GM12878 (cell line): ENCODE results near the gene FGD4. TPM values are rescaled to one million over a fixed set of nuclear protein-coding genes. Genes with fewer than 3 reads are reported as not detected.

Experiments used
- ATAC-seq: fragments of 200-7000 bp; cut with Tn5 transposase; 3 replicates; pipeline ENCODE4 v1.9.1; 2020; ENCODE audit warnings: mild to moderate bottlenecking, moderate library complexity
- BruUV-seq: library from RNA; stranded (reverse); fragments of 400-500 nt; replicated peaks from 2 replicates; lab custom pipeline; 2021; lab: Mats Ljungman, UMichigan
- CTCF ChIA-PET: fragments of 300-600 bp; sonication (Branson Sonifier 250); formaldehyde crosslinking; extraction: SDS; loops from one replicate; lab custom pipeline; 2021; ENCODE audit warnings: inconsistent platforms; lab: Yijun Ruan, JAX
- POLR2A ChIA-PET: fragments of 350-600 bp; formaldehyde crosslinking; extraction: SDS; loops from one replicate; lab custom pipeline; 2021; ENCODE audit warnings: inconsistent platforms; lab: Charles Lee
- RAD21 ChIA-PET: fragments of 300-600 bp; sonication (Branson Sonifier 250); formaldehyde crosslinking; loops from one replicate; lab custom pipeline; 2023; ENCODE audit warnings: antibody characterized with exemption; ENCODE audit not compliant: unreplicated experiment; lab: Charles Lee
- SMC1A ChIA-PET: fragments of 300-600 bp; sonication (Branson Sonifier 250); formaldehyde crosslinking; loops from one replicate; lab custom pipeline; 2023; ENCODE audit not compliant: unreplicated experiment, uncharacterized antibody; lab: Charles Lee
- DNase-seq: peaks from one replicate; pipeline ENCODE4 v3.0.0-alpha.2; 2011; ENCODE audit warnings: low read depth, low spot score
- FAIRE-seq: peaks from 3 replicates; lab custom pipeline; 2011; peaks lifted over from hg19 to GRCh38; lab: Jason Lieb, UNC
- H2AFZ ChIP-seq: 2 replicates; pipeline ENCODE4 v1.6.0; 2011; ENCODE audit warnings: low read depth, low read length, control low read depth; ENCODE audit not compliant: control insufficient read depth
- H3K27ac ChIP-seq: 2 replicates; pipeline ENCODE4 v1.5.1; 2011; ENCODE audit warnings: control low read depth; ENCODE audit not compliant: control insufficient read depth, insufficient read depth
- H3K27me3 ChIP-seq, 2 experiments: replicated peaks in 1 of 2; 2 replicates each; pipeline versions ENCODE4 v1.6.0 to v1.6.1; 2011; ENCODE audit warnings: low read length in 1 of 2; ENCODE audit not compliant: control insufficient read depth in 2 of 2, insufficient read depth in 2 of 2
- H3K36me3 ChIP-seq, 2 experiments: 2 replicates each; pipeline ENCODE4 v1.5.1; 2011; ENCODE audit warnings: low read length in 1 of 2; ENCODE audit not compliant: control insufficient read depth in 2 of 2, insufficient read depth in 2 of 2
- H3K4me1 ChIP-seq: 2 replicates; pipeline ENCODE4 v1.6.1; 2011; ENCODE audit warnings: mild to moderate bottlenecking, low read length, moderate library complexity, mixed read lengths; ENCODE audit not compliant: control insufficient read depth, insufficient read depth
- H3K4me2 ChIP-seq: 2 replicates; pipeline ENCODE4 v1.6.0; 2011; ENCODE audit warnings: control low read depth; ENCODE audit not compliant: control insufficient read depth, insufficient read depth
- H3K4me3 ChIP-seq: fragments of 200-600 bp; sonication (generic); 2 replicates; pipeline ENCODE4 v1.5.1; 2016
- H3K79me2 ChIP-seq: 2 replicates; pipeline ENCODE4 v1.6.0; 2011; ENCODE audit warnings: low read length; ENCODE audit not compliant: control insufficient read depth, insufficient read depth
- H3K9ac ChIP-seq: 2 replicates; pipeline ENCODE4 v1.8.0; 2011; ENCODE audit warnings: low read length, control low read depth, mixed read lengths; ENCODE audit not compliant: control insufficient read depth, insufficient read depth
- H3K9me3 ChIP-seq: replicated peaks from 3 replicates; pipeline ENCODE4 v1.5.1; 2011; ENCODE audit warnings: mild to moderate bottlenecking, low read length; ENCODE audit not compliant: control insufficient read depth, insufficient read depth
- H4K20me1 ChIP-seq: 2 replicates; pipeline ENCODE4 v1.6.0; 2011; ENCODE audit not compliant: control insufficient read depth, insufficient read depth
- ATF7 ChIP-seq: fragments of 450-650 bp; IDR thresholded peaks from 2 replicates; pipeline ENCODE4 v1.6.1; 2016; ENCODE audit warnings: low read depth, mild to moderate bottlenecking
- BCL11A ChIP-seq: IDR thresholded peaks from 2 replicates; pipeline ENCODE4 v1.6.1; 2011; ENCODE audit warnings: low read depth, low read length
- BHLHE40 ChIP-seq, 2 experiments: fragments of 450-650 bp in 1 of 2; IDR thresholded peaks; 2 replicates each; pipeline ENCODE4 v1.6.1; 2011 to 2017; ENCODE audit warnings: low read depth in 2 of 2, borderline replicate concordance in 1 of 2, improper control_type of control experiment in 1 of 2, low read length in 1 of 2, mild to moderate bottlenecking in 1 of 2
- CBFB ChIP-seq: IDR thresholded peaks from 2 replicates; pipeline ENCODE4 v1.6.1; 2016; ENCODE audit warnings: antibody characterized with exemption, low read depth
- CBX5 ChIP-seq: sonication (generic); IDR thresholded peaks from 2 replicates; pipeline ENCODE4 v1.6.1; 2016; ENCODE audit warnings: low read depth, moderate library complexity, mild to moderate bottlenecking, inconsistent platforms
- CREM ChIP-seq: IDR thresholded peaks from 2 replicates; pipeline ENCODE4 v1.6.1; 2014; ENCODE audit warnings: antibody characterized with exemption, low read depth
- DPF2 ChIP-seq: fragments of 450-650 bp; IDR thresholded peaks from 2 replicates; pipeline ENCODE4 v1.6.1; 2017; ENCODE audit warnings: mild to moderate bottlenecking
- EED ChIP-seq: sonication (generic); IDR thresholded peaks from 2 replicates; pipeline ENCODE4 v1.6.1; 2016; ENCODE audit warnings: antibody characterized with exemption, low read depth
- EP300 ChIP-seq, 2 experiments: fragments of 150-350 bp in 1 of 2; IDR thresholded peaks; 2 replicates each; pipeline ENCODE4 v1.6.1; 2011 to 2012; ENCODE audit warnings: low read depth in 2 of 2, low read length in 2 of 2, borderline replicate concordance in 1 of 2, improper control_type of control experiment in 1 of 2, inconsistent platforms in 1 of 2; ENCODE audit not compliant: control insufficient read depth in 1 of 2
- ESRRA ChIP-seq: IDR thresholded peaks from 2 replicates; pipeline ENCODE4 v1.6.1; 2012; ENCODE audit warnings: mild to moderate bottlenecking, low read length, improper control_type of control experiment
- EZH2 ChIP-seq: IDR thresholded peaks from 2 replicates; pipeline ENCODE4 v1.6.1; 2012; ENCODE audit warnings: low read depth, mild to moderate bottlenecking, control low read depth, inconsistent platforms, low read length, borderline replicate concordance; ENCODE audit not compliant: control insufficient read depth
- FOXM1 ChIP-seq: IDR thresholded peaks from 2 replicates; pipeline ENCODE4 v1.6.1; 2012; ENCODE audit warnings: low read depth, mild to moderate bottlenecking, inconsistent platforms, low read length, moderate library complexity
- GATAD2B ChIP-seq: fragments of 450-650 bp; conservative IDR thresholded peaks from 2 replicates; pipeline ENCODE4 v1.6.1; 2017; ENCODE audit warnings: low read depth, mild to moderate bottlenecking, moderate library complexity
- IKZF1 ChIP-seq: fragments of 450-650 bp; conservative IDR thresholded peaks from 2 replicates; pipeline ENCODE4 v1.6.1; 2017; ENCODE audit warnings: antibody characterized with exemption, mild to moderate bottlenecking
- MTA2 ChIP-seq: fragments of 450-650 bp; IDR thresholded peaks from 2 replicates; pipeline ENCODE4 v1.6.1; 2016; ENCODE audit warnings: low read depth, mild to moderate bottlenecking, moderate library complexity
- NFIC ChIP-seq: IDR thresholded peaks from 2 replicates; pipeline ENCODE4 v1.6.1; 2012; ENCODE audit warnings: low read depth, mild to moderate bottlenecking, inconsistent platforms, low read length, moderate library complexity
- PAX5 ChIP-seq: IDR thresholded peaks from 2 replicates; pipeline ENCODE4 v1.6.1; 2011; ENCODE audit warnings: low read depth, low read length, borderline replicate concordance
- PML ChIP-seq: IDR thresholded peaks from 2 replicates; pipeline ENCODE4 v1.6.1; 2012; ENCODE audit warnings: low read length, inconsistent platforms
- POU2F2 ChIP-seq: IDR thresholded peaks from 3 replicates; pipeline ENCODE4 v1.6.1; 2011; ENCODE audit warnings: low read depth, mild to moderate bottlenecking, low read length, borderline replicate concordance
- RUNX3 ChIP-seq: IDR thresholded peaks from 2 replicates; pipeline ENCODE4 v1.6.1; 2012; ENCODE audit warnings: low read length, inconsistent platforms
- SIN3A ChIP-seq: IDR thresholded peaks from 2 replicates; pipeline ENCODE4 v1.6.1; 2012; ENCODE audit warnings: low read depth, low read length, improper control_type of control experiment
- SMARCA5 ChIP-seq: fragments of 450-650 bp; IDR thresholded peaks from 2 replicates; pipeline ENCODE4 v1.6.1; 2017; ENCODE audit warnings: mild to moderate bottlenecking
- ZBED1 ChIP-seq: IDR thresholded peaks from 2 replicates; pipeline ENCODE4 v1.6.1; 2016; ENCODE audit warnings: borderline replicate concordance
- WGBS: methylation state at CpG from one replicate; pipeline ENCODE4 v1.1.6; 2016; ENCODE audit warnings: low lambda C conversion rate; ENCODE audit not compliant: insufficient replicate concordance, insufficient coverage; ENCODE audit errors: missing lambda C conversion rate; 5-methylcytosine and 5-hydroxymethylcytosine counted together
- in situ Hi-C: fragments of 300-500 bp; cut with MboI; formaldehyde crosslinking; loops from 9 replicates; pipeline ENCODE4 v1.14.3; 2018; ENCODE audit warnings: mixed read lengths
- intact Hi-C: fragments of 100-400 bp; cut with micrococcal nuclease; formaldehyde crosslinking; loops from one replicate; pipeline ENCODE4 v1.14.2; 2022; ENCODE audit not compliant: unreplicated experiment
- polyA plus RNA-seq, 11 experiments: library from polyadenylated mRNA; depleted of rRNA in 4 of 11; unstranded in 6 of 11; stranded (reverse) in 5 of 11; fragments of >200 nt; fragmentation: Nextera tagmentation in 4 of 11; fragmentation: Illumina TruSeq in 1 of 11; extraction: Ambion mirVana in 4 of 11; extraction: Trizol in 1 of 11; gene quantifications; 1 replicate in 1 of 11; 2 replicates in 10 of 11; pipeline versions ENCODE4 v1.2.1 to v1.2.3, GENCODE V29; 2011 to 2016; ENCODE audit warnings: inconsistent platforms in 2 of 11, missing spikeins in 2 of 11, low read depth in 1 of 11
- total RNA-seq, 4 experiments: library from RNA; depleted of rRNA in 3 of 4; stranded (reverse); fragments of >200 nt in 3 of 4; fragmentation: Illumina TruSeq in 1 of 4; extraction: Trizol in 1 of 4; gene quantifications; 2 replicates each; pipeline versions ENCODE4 v1.2.1 to v1.2.3, GENCODE V29; 2013 to 2021
- TF ChIP-seq, protein P1 (sequence below): IDR thresholded peaks from 2 replicates; pipeline ENCODE4 v1.6.1; 2011; ENCODE audit warnings: borderline replicate concordance, low read depth, mild to moderate bottlenecking, moderate library complexity, low read length; ENCODE audit not compliant: insufficient read depth, poor library complexity, severe bottlenecking
- TF ChIP-seq, protein P2 (sequence below): fragments of 450-650 bp; IDR thresholded peaks from 2 replicates; pipeline ENCODE4 v1.6.1; 2014; ENCODE audit warnings: mild to moderate bottlenecking

FGD4 gene
- total and polyA plus RNA-seq, 10 of the 15 experiments (the other 5 are each of a cell fraction or from before 2014, with no cell fraction given): 0.01 to 0.18 (median 0.08) TPM; not detected in 3

DNA sequence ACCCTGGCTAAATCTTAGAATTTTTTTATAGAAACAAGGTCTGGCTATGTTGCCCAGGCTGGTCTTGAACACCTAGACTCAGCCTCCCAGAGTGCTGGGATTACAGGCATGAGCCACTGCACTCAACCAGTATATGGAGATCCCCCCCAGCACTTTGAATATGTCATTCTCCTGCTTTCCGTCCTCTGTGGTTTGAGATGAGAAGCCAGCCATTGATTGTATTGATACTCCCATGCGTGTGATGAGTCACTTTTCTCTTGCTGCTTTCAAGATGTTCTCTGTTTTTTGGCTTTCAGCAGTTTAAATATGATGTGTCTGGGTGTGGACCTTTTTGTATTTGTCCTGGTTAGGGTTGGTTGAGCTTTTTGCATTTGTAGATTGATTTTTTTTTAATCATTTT, 204.5 kb downstream of the FGD4 start:
- no peaks in the 10 kb centered on the region for H3K9me3 ChIP-seq
- H3K4me2 ChIP-seq: no peak overlapping the region
- no peak overlapping the region for H3K9ac ChIP-seq
- H3K27me3 ChIP-seq: no peaks in the 10 kb centered on the region
- no peak overlapping the region for H3K27ac ChIP-seq
- intact Hi-C loops (no loop called here), in situ Hi-C loops (no loop called here)
- H3K4me3 ChIP-seq: no peak overlapping the region
- ChIA-PET CTCF (interaction anchor here (0.6 kb wide), 1 partner anchor 36 kb away, joined by 3 read pairs; no protein-coding TSS in a partner anchor), RAD21 (interaction anchor here (1.5 kb wide), 1 partner anchor 10 kb away, joined by 4 read pairs; no protein-coding TSS in a partner anchor), POLR2A (no interaction called here), SMC1A (interaction anchor here (2.3 kb wide), 1 partner anchor 15 kb away, joined by 10 read pairs; no protein-coding TSS in a partner anchor)
- ATAC-seq (peak; percentile 99), FAIRE-seq (peak; percentile 79), DNase-seq (peak; percentile 66)
- no peaks in the 10 kb centered on the region for H3K79me2 ChIP-seq
- no TSS peak for BruUV-seq
- no peaks in the 10 kb centered on the region for H3K36me3 ChIP-seq
- no peaks in the 10 kb centered on the region for H4K20me1 ChIP-seq
- 0 out of 2 replicates have a peak, but pooled peaks cover 2% of the 10 kb centered on the region for H3K4me1 ChIP-seq
- WGBS: 0% methylated on average over 2 of the region's 2 CpGs
- H2AFZ ChIP-seq: no peak overlapping the region
- 0 out of 2 replicates have a peak, but pooled peaks have one; percentile 34 for TF ChIP-seq PML
- TF ChIP-seq EZH2: no peak
- TF ChIP-seq DPF2: no peak; the same call in 1 of the 2 replicates
- TF ChIP-seq CBX5: 0 out of 2 replicates have a peak, but pooled peaks have one; percentile 47
- TF ChIP-seq, protein P1, sequence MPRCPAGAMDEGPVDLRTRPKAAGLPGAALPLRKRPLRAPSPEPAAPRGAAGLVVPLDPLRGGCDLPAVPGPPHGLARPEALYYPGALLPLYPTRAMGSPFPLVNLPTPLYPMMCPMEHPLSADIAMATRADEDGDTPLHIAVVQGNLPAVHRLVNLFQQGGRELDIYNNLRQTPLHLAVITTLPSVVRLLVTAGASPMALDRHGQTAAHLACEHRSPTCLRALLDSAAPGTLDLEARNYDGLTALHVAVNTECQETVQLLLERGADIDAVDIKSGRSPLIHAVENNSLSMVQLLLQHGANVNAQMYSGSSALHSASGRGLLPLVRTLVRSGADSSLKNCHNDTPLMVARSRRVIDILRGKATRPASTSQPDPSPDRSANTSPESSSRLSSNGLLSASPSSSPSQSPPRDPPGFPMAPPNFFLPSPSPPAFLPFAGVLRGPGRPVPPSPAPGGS: peak; percentile 57
- peak; percentile 51; the same call in 1 of the 2 replicates for TF ChIP-seq IKZF1
- peak; percentile 74; the same call in 1 of the 2 replicates for TF ChIP-seq CBFB
- TF ChIP-seq CREM: peak; percentile 81; the same call in 1 of the 2 replicates
- TF ChIP-seq EP300 (IDR thresholded peaks at IDR 0.05; ENCODE audit: borderline replicate concordance in 1 of 2, control insufficient read depth in 1 of 2, low read depth in 2 of 2, low read length in 2 of 2): peak; percentile 7 to 64; a peak in 2 of 4 replicates
- TF ChIP-seq, protein P2, sequence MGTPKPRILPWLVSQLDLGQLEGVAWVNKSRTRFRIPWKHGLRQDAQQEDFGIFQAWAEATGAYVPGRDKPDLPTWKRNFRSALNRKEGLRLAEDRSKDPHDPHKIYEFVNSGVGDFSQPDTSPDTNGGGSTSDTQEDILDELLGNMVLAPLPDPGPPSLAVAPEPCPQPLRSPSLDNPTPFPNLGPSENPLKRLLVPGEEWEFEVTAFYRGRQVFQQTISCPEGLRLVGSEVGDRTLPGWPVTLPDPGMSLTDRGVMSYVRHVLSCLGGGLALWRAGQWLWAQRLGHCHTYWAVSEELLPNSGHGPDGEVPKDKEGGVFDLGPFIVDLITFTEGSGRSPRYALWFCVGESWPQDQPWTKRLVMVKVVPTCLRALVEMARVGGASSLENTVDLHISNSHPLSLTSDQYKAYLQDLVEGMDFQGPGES: no peak
- no peak for TF ChIP-seq SIN3A
- peak; percentile 74; the same call in 1 of the 2 replicates for TF ChIP-seq PAX5
- TF ChIP-seq GATAD2B: no peak
- no peak for TF ChIP-seq ESRRA
- TF ChIP-seq FOXM1: peak; percentile 88
- TF ChIP-seq NFIC: peak; percentile 89
- peak; percentile 76; the same call in 1 of the 2 replicates for TF ChIP-seq ZBED1
- TF ChIP-seq RUNX3: peak; percentile 96
- TF ChIP-seq POU2F2: peak; percentile 49; the same call in 2 of the 3 replicates
- TF ChIP-seq BHLHE40 (IDR thresholded peaks at IDR 0.05; ENCODE audit: borderline replicate concordance in 1 of 2, low read depth in 2 of 2, low read length in 1 of 2): peak in 1 of 2 experiments; percentile 29; a peak in 1 of 4 replicates
- TF ChIP-seq MTA2: peak; percentile 72
- TF ChIP-seq BCL11A: peak; percentile 83
- peak; percentile 95 for TF ChIP-seq EED
- no peak for TF ChIP-seq SMARCA5
- TF ChIP-seq ATF7: peak; percentile 84
